ENCODE data around the gene ZFYVE21. TPM values are rescaled to one million over a fixed set of nuclear protein-coding genes. Genes with fewer than 3 reads are reported as not detected.

ZFYVE21 gene
- polyA plus RNA-seq, 4 donors = 40.0 to 53.6 (median 42.1) TPM

DNA sequence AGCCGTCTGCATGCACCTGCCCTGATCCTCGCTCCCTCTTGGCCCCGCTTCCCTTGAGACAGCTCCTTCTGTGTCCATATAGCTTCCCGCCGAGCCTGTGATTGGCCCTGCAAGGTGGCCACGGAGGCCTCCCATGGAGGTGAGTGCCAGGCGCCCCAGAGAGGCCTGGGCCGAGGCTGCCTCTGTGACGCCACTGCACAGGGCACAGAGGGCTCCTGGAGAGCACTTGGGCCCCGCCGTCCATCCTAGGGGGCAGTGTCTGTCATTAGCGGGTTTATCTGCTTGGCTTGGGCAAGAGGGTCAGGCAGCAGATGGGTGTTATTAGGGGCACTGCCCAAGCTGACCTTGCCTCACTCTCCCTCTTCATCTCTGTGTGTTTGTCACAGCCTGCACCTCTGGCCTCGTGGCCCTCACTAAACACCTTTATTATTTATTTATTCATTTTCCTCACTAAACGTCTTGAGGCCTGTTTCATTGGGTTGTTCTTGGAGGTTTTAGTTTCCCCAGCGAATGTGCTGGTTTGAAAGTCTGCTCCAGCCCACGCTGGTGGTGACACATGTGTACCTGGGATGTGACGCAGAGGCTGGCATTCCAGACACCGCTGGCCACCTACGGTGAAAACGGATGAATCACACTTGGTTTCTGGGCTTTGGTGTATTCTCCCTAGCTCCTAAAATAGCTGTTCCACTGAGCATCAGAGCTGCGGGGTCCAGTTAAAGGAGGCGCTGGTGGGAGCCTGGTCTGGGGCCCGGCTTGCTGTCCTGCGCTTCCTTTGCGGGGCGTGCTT, 5.9 kb downstream of the ZFYVE21 start:
- H3K27ac ChIP-seq (ENCODE audit: low read depth in 1 of 3, low read length in 2 of 3) = no peak overlapping the region
- H3K9me3 ChIP-seq (ENCODE audit: control insufficient read depth in 2 of 2, insufficient read depth in 1 of 2, low read depth in 1 of 2, low read length in 1 of 2) = no peaks in the 10 kb centered on the region
- H3K4me3 ChIP-seq (ENCODE audit: low read depth in 1 of 3, low read length in 3 of 3) = no peak overlapping the region
- FAIRE-seq (no peak), DNase-seq (no peak)
- H3K36me3 ChIP-seq (ENCODE audit: control insufficient read depth in 3 of 3, insufficient read depth in 2 of 3, low read depth in 1 of 3, low read length in 3 of 3) = peaks cover 0 to 66% (median 0%) of the 10 kb centered on the region in 3 donors
- 89 to 92% (median 90%) methylated on average over 26 of the region's 26 CpGs for WGBS, 3 donors
- H3K27me3 ChIP-seq (ENCODE audit: control insufficient read depth in 3 of 3, insufficient read depth in 3 of 3, low read length in 3 of 3) = no peaks in the 10 kb centered on the region
- H3K4me1 ChIP-seq (ENCODE audit: control insufficient read depth in 3 of 3, insufficient read depth in 2 of 3, low read depth in 1 of 3, low read length in 2 of 3) = peaks cover 0 to 14% (median 0%) of the 10 kb centered on the region in 3 donors

GRCh38 chr14:103723748-103724081, 8.1 kb downstream of the ZFYVE21 start:
- H3K9me3 ChIP-seq (ENCODE audit: control insufficient read depth in 2 of 2, insufficient read depth in 1 of 2, low read depth in 1 of 2, low read length in 1 of 2) = no peaks in the 10 kb centered on the region
- peaks cover 0 to 6% (median 6%) of the 10 kb centered on the region in 3 donors for H3K4me1 ChIP-seq (ENCODE audit: control insufficient read depth in 3 of 3, insufficient read depth in 2 of 3, low read depth in 1 of 3, low read length in 2 of 3)
- DNase-seq = no peak
- H3K27me3 ChIP-seq (ENCODE audit: control insufficient read depth in 3 of 3, insufficient read depth in 3 of 3, low read length in 3 of 3) = no peaks in the 10 kb centered on the region
- WGBS, 3 donors = 80 to 83% (median 82%) methylated on average over 7 of the region's 7 CpGs
- FAIRE-seq = no peak
- H3K27ac ChIP-seq (ENCODE audit: low read depth in 1 of 3, low read length in 2 of 3) = no peak overlapping the region
- H3K36me3 ChIP-seq (ENCODE audit: control insufficient read depth in 3 of 3, insufficient read depth in 2 of 3, low read depth in 1 of 3, low read length in 3 of 3) = peaks cover 0 to 65% (median 0%) of the 10 kb centered on the region in 3 donors
- no peak overlapping the region for H3K4me3 ChIP-seq (ENCODE audit: low read depth in 1 of 3, low read length in 3 of 3)

DNA sequence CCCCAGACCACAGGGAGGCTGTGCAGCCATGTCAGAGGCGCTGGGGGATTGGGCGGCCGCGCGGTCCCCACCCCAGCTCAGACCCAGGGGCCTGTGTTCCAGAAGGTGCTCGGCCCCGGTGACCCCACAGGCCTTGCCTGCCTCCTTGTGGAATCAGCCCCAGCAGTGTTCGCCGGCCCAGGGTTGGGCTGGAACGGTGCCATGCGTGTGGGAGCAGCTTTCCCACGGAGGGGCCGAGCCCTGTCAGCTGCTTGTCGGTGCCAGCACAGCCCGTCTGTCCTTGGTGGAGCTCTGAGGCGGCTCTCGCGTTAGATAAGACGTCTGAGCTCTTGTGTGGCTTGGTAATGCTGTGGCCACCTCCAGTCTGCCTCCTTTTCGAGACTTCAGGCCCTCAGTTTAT, 8.5 kb downstream of the ZFYVE21 start:
- H3K4me3 ChIP-seq (ENCODE audit: low read depth in 1 of 3, low read length in 3 of 3) = no peak overlapping the region
- no peak overlapping the region for H3K27ac ChIP-seq (ENCODE audit: low read depth in 1 of 3, low read length in 2 of 3)
- no peaks in the 10 kb centered on the region for H3K9me3 ChIP-seq (ENCODE audit: control insufficient read depth in 2 of 2, insufficient read depth in 1 of 2, low read depth in 1 of 2, low read length in 1 of 2)
- FAIRE-seq (no peak), DNase-seq (peak in 1 of 2 donors; percentile 65)
- peaks cover 0 to 67% (median 0%) of the 10 kb centered on the region in 3 donors for H3K36me3 ChIP-seq (ENCODE audit: control insufficient read depth in 3 of 3, insufficient read depth in 2 of 3, low read depth in 1 of 3, low read length in 3 of 3)
- WGBS, 3 donors = 37 to 57% (median 41%) methylated on average over 20 of the region's 20 CpGs
- H3K27me3 ChIP-seq (ENCODE audit: control insufficient read depth in 3 of 3, insufficient read depth in 3 of 3, low read length in 3 of 3) = no peaks in the 10 kb centered on the region
- H3K4me1 ChIP-seq (ENCODE audit: control insufficient read depth in 3 of 3, insufficient read depth in 2 of 3, low read depth in 1 of 3, low read length in 2 of 3) = peaks cover 0 to 6% (median 6%) of the 10 kb centered on the region in 3 donors

DNA sequence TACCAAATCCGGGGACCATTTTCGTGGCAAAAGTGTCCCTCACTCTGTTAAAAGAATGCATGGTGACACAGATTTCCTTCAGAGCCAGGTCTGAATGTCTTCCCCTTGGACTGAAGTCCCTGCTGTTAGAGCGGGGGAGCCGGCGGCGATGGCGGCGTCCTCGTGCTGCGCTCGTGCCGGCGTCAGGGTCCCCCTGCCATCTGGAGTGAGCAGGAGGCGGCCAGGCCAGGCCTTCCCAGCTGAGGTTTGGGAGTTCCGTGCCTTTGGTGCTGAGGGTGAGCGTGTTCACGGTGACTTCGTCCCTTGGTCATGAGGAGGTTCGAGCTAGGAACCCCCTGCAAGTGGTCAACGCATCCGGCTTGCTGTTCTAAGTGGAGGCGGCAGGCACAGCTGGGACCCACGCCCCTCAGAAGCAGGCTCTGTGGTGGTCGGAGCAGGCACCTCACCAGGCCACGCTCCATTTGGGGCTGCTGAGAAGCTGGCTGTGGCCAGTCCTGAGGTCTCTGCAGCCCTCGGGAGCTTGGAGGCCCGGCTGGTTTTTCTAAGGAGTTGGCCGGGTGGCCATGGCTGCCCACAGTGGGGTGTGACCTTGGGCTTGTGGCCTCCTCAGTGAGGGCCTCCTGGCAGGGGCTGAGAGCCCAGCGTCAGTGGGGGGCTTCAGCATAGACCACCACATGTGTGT, 9.5 kb downstream of the ZFYVE21 start:
- 93 to 95% (median 94%) methylated on average over 29 of the region's 29 CpGs for WGBS, 3 donors

GRCh38 chr14:103725739-103726395, 10.3 kb downstream of the ZFYVE21 start:
- 90 to 95% (median 94%) methylated on average over 16 of the region's 16 CpGs for WGBS, 3 donors
- Histone ChIP-seq H3K36me3 (ENCODE audit: control insufficient read depth in 3 of 3, insufficient read depth in 2 of 3, low read depth in 1 of 3, low read length in 3 of 3) (peaks cover 0 to 79% (median 2%) of the 10 kb centered on the region in 3 donors), H3K27ac (ENCODE audit: low read depth in 1 of 3, low read length in 2 of 3) (no peak overlapping the region), H3K27me3 (ENCODE audit: control insufficient read depth in 3 of 3, insufficient read depth in 3 of 3, low read length in 3 of 3) (no peaks in the 10 kb centered on the region), H3K9me3 (ENCODE audit: control insufficient read depth in 2 of 2, insufficient read depth in 1 of 2, low read depth in 1 of 2, low read length in 1 of 2) (no peaks in the 10 kb centered on the region), H3K4me3 (ENCODE audit: low read depth in 1 of 3, low read length in 3 of 3) (no peak overlapping the region), H3K4me1 (ENCODE audit: control insufficient read depth in 3 of 3, insufficient read depth in 2 of 3, low read depth in 1 of 3, low read length in 2 of 3) (peaks cover 0 to 6% (median 6%) of the 10 kb centered on the region in 3 donors)
- no peak for FAIRE-seq
- DNase-seq = no peak

More for the DNA sequence above, 9.5 kb downstream of the ZFYVE21 start:
- DNase-seq (no peak), FAIRE-seq (no peak)
- Histone ChIP-seq H3K4me1 (ENCODE audit: control insufficient read depth in 3 of 3, insufficient read depth in 2 of 3, low read depth in 1 of 3, low read length in 2 of 3) (peaks cover 0 to 6% (median 6%) of the 10 kb centered on the region in 3 donors), H3K36me3 (ENCODE audit: control insufficient read depth in 3 of 3, insufficient read depth in 2 of 3, low read depth in 1 of 3, low read length in 3 of 3) (peaks cover 0 to 73% (median 2%) of the 10 kb centered on the region in 3 donors), H3K27me3 (ENCODE audit: control insufficient read depth in 3 of 3, insufficient read depth in 3 of 3, low read length in 3 of 3) (no peaks in the 10 kb centered on the region), H3K9me3 (ENCODE audit: control insufficient read depth in 2 of 2, insufficient read depth in 1 of 2, low read depth in 1 of 2, low read length in 1 of 2) (no peaks in the 10 kb centered on the region), H3K4me3 (ENCODE audit: low read depth in 1 of 3, low read length in 3 of 3) (no peak overlapping the region), H3K27ac (ENCODE audit: low read depth in 1 of 3, low read length in 2 of 3) (no peak overlapping the region)

GRCh38 chr14:103726474-103726873, 10.9 kb downstream of the ZFYVE21 start:
- FAIRE-seq = no peak
- no peaks in the 10 kb centered on the region for H3K27me3 ChIP-seq (ENCODE audit: control insufficient read depth in 3 of 3, insufficient read depth in 3 of 3, low read length in 3 of 3)
- 94 to 95% (median 94%) methylated on average over 17 to 18 of the region's 18 CpGs for WGBS, 3 donors
- H3K4me3 ChIP-seq (ENCODE audit: low read depth in 1 of 3, low read length in 3 of 3) = no peak overlapping the region
- peaks cover 0 to 75% (median 2%) of the 10 kb centered on the region in 3 donors for H3K36me3 ChIP-seq (ENCODE audit: control insufficient read depth in 3 of 3, insufficient read depth in 2 of 3, low read depth in 1 of 3, low read length in 3 of 3)
- no peak overlapping the region for H3K27ac ChIP-seq (ENCODE audit: low read depth in 1 of 3, low read length in 2 of 3)
- H3K4me1 ChIP-seq (ENCODE audit: control insufficient read depth in 3 of 3, insufficient read depth in 2 of 3, low read depth in 1 of 3, low read length in 2 of 3) = peaks cover 0 to 6% (median 6%) of the 10 kb centered on the region in 3 donors
- no peak for DNase-seq
- no peaks in the 10 kb centered on the region for H3K9me3 ChIP-seq (ENCODE audit: control insufficient read depth in 2 of 2, insufficient read depth in 1 of 2, low read depth in 1 of 2, low read length in 1 of 2)

DNA sequence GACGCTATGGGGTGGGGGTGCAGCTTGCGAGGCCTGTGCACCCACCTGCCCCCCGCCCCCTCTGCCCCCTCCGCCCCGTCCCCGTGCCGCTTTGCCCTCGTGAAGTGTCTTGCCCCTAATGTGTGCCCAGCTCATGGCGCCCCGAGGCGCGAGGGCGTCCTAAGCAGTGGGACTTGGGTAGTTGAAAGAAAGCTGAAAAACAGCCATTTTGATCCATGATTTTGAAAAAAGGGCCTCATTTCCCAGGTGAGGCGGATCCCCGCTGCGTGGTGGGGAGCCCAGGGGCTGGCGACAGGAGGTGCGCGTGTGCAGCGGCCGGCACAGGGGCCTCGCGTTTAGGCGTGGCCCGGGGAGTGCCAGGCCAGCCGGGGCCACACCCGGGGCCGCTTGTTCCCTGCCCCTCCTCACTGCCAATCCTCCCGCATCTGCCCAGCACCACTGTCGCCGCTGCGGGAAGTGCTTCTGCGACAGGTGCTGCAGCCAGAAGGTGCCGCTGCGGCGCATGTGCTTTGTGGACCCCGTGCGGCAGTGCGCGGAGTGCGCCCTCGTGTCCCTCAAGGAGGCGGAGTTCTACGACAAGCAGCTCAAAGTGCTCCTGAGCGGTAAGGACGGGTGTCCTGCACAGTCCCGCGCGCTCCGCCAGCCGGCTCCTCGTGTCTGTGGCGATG, 11.8 kb downstream of the ZFYVE21 start:
- Histone ChIP-seq H3K27me3 (ENCODE audit: control insufficient read depth in 3 of 3, insufficient read depth in 3 of 3, low read length in 3 of 3) (no peaks in the 10 kb centered on the region), H3K36me3 (ENCODE audit: control insufficient read depth in 3 of 3, insufficient read depth in 2 of 3, low read depth in 1 of 3, low read length in 3 of 3) (peaks cover 0 to 80% (median 2%) of the 10 kb centered on the region in 3 donors), H3K4me1 (ENCODE audit: control insufficient read depth in 3 of 3, insufficient read depth in 2 of 3, low read depth in 1 of 3, low read length in 2 of 3) (peaks cover 0 to 6% (median 6%) of the 10 kb centered on the region in 3 donors), H3K9me3 (ENCODE audit: control insufficient read depth in 2 of 2, insufficient read depth in 1 of 2, low read depth in 1 of 2, low read length in 1 of 2) (no peaks in the 10 kb centered on the region), H3K27ac (ENCODE audit: low read depth in 1 of 3, low read length in 2 of 3) (no peak overlapping the region), H3K4me3 (ENCODE audit: low read depth in 1 of 3, low read length in 3 of 3) (no peak overlapping the region)
- FAIRE-seq (no peak), DNase-seq (peak; percentile 76 to 86)
- WGBS, 3 donors = 52 to 73% (median 61%) methylated on average over 44 to 53 of the region's 53 CpGs

DNA sequence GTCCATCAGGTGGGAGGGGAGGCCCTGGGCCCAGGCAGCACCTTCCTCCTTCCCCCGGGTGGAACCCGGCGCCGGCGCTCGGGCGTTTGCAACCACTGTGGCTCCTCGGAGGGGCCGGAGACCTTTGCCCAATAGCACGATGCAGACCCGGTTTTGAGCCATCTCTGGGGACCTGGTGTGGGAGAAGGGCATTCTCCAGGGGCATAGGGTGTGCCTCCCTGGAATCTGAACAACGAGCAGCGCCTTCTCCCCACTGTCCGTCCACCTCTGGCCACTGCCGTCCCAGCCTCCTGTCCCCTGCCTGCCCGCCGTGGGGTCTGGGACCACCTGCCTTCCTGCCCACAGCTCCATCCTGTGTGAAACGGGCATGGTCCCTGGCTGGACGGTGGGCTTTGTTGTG, 12.5 kb downstream of the ZFYVE21 start:
- no peak for DNase-seq

More for the DNA sequence above, 12.5 kb downstream of the ZFYVE21 start:
- no peak overlapping the region for H3K27ac ChIP-seq (ENCODE audit: low read depth in 1 of 3, low read length in 2 of 3)
- H3K4me1 ChIP-seq (ENCODE audit: control insufficient read depth in 3 of 3, insufficient read depth in 2 of 3, low read depth in 1 of 3, low read length in 2 of 3) = peaks cover 0 to 6% (median 6%) of the 10 kb centered on the region in 3 donors
- no peak overlapping the region for H3K4me3 ChIP-seq (ENCODE audit: low read depth in 1 of 3, low read length in 3 of 3)
- H3K36me3 ChIP-seq (ENCODE audit: control insufficient read depth in 3 of 3, insufficient read depth in 2 of 3, low read depth in 1 of 3, low read length in 3 of 3) = peaks cover 0 to 84% (median 2%) of the 10 kb centered on the region in 3 donors
- 83 to 93% (median 88%) methylated on average over 19 of the region's 19 CpGs for WGBS, 3 donors
- FAIRE-seq = no peak
- no peaks in the 10 kb centered on the region for H3K9me3 ChIP-seq (ENCODE audit: control insufficient read depth in 2 of 2, insufficient read depth in 1 of 2, low read depth in 1 of 2, low read length in 1 of 2)
- H3K27me3 ChIP-seq (ENCODE audit: control insufficient read depth in 3 of 3, insufficient read depth in 3 of 3, low read length in 3 of 3) = no peaks in the 10 kb centered on the region

Measured in small intestine (tissue), 7 donors.